A549 (cell line): Measurements from ENCODE around the gene CHD1L. TPM values are rescaled to one million over a fixed set of nuclear protein-coding genes. Genes with fewer than 3 reads are reported as not detected.
"Not testable (repeated sequence)": the region's sequence is repeated elsewhere in the genome, so short reads cannot be mapped to it uniquely, and the experiment has no call there.

ENCODE experiments used
- ATAC-seq, 2 experiments: fragments of 200-7000 bp in 1 of 2; fragments of >200 bp in 1 of 2; cut with Nextera tagmentation in 1 of 2; cut with Tn5 transposase in 1 of 2; 3 replicates each; pipeline versions ENCODE4 v1.8.0 to v1.9.1; 2018 to 2020; ENCODE audit warnings: mild to moderate bottlenecking in 1 of 2, moderate library complexity in 1 of 2
- CTCF ChIA-PET: fragments of 300-600 bp; sonication (Branson Sonifier 250); formaldehyde crosslinking; extraction: SDS; loops from one replicate; lab custom pipeline; 2021; ENCODE audit warnings: antibody characterized with exemption, inconsistent platforms; lab: Yijun Ruan, JAX
- POLR2A ChIA-PET: fragments of 350-600 bp; formaldehyde crosslinking; extraction: SDS; loops from one replicate; lab custom pipeline; 2021; ENCODE audit warnings: antibody characterized with exemption, inconsistent platforms; lab: Yijun Ruan, JAX
- DNase-seq, 2 experiments: peaks; one replicate each; pipeline versions ENCODE4 v3.0.0 to v3.0.0-alpha.2; 2011 to 2016; ENCODE audit warnings: low read depth in 1 of 2, low spot score in 1 of 2
- FAIRE-seq: peaks from 2 replicates; lab custom pipeline; 2011; peaks lifted over from hg19 to GRCh38; lab: Jason Lieb, UNC
- H3K27ac ChIP-seq, 2 experiments: fragments of >200 bp; sonication (Bioruptor Twin); formaldehyde crosslinking; 3 replicates each; pipeline ENCODE4 v1.5.1; 2016 to 2017
- H3K4me1 ChIP-seq: fragments of >200 bp; sonication (Bioruptor Twin); formaldehyde crosslinking; 3 replicates; pipeline ENCODE4 v1.6.1; 2016
- H3K4me2 ChIP-seq: fragments of >200 bp; sonication (Bioruptor Twin); formaldehyde crosslinking; 3 replicates; pipeline ENCODE4 v1.6.1; 2016
- H3K4me3 ChIP-seq: fragments of >200 bp; sonication (Bioruptor Twin); formaldehyde crosslinking; 3 replicates; pipeline ENCODE4 v1.5.1; 2016
- H3K9me3 ChIP-seq: fragments of >200 bp; sonication (Bioruptor Twin); formaldehyde crosslinking; 3 replicates; pipeline ENCODE4 v1.6.1; 2016
- BCL3 ChIP-seq: fragments of >200 bp; sonication (Bioruptor Twin); formaldehyde crosslinking; IDR thresholded peaks from 3 replicates; pipeline ENCODE4 v1.6.1; 2016
- FOSL2 ChIP-seq, 2 experiments: fragments of 450-650 bp in 1 of 2; fragments of >200 bp in 1 of 2; sonication (Bioruptor Twin) in 1 of 2; formaldehyde crosslinking; IDR thresholded peaks; 2 replicates each; pipeline versions ENCODE4 v1.5.0 to v1.6.1; 2016 to 2020; ENCODE audit warnings: mild to moderate bottlenecking in 1 of 2, moderate library complexity in 1 of 2
- JUN ChIP-seq, 2 experiments: fragments of >200 bp; sonication (Bioruptor Twin); formaldehyde crosslinking; IDR thresholded peaks; 2 replicates in 1 of 2; 3 replicates in 1 of 2; pipeline ENCODE4 v1.6.1; 2016 to 2017
- KDM5A ChIP-seq: fragments of 200-600 bp; sonication (generic); IDR thresholded peaks from 2 replicates; pipeline ENCODE4 v1.6.1; 2016; ENCODE audit warnings: antibody characterized with exemption, mild to moderate bottlenecking
- MAX ChIP-seq: IDR thresholded peaks from 2 replicates; pipeline ENCODE4 v1.6.1; 2012
- MAZ ChIP-seq: fragments of 150-350 bp; IDR thresholded peaks from 2 replicates; pipeline ENCODE4 v1.6.1; 2014; ENCODE audit warnings: antibody characterized with exemption, low read depth, low read length, borderline replicate concordance
- MYC ChIP-seq: IDR thresholded peaks from 2 replicates; pipeline ENCODE4 v1.6.1; 2012; ENCODE audit warnings: mild to moderate bottlenecking, inconsistent platforms, low read length, improper control_type of control experiment, borderline replicate concordance
- NR3C1 ChIP-seq: fragments of >200 bp; sonication (Bioruptor Twin); formaldehyde crosslinking; IDR thresholded peaks from 3 replicates; pipeline ENCODE4 v1.6.1; 2017
- PBX3 ChIP-seq: IDR thresholded peaks from 2 replicates; pipeline ENCODE4 v1.6.1; 2012
- PHF8 ChIP-seq: fragments of 200-600 bp; sonication (generic); IDR thresholded peaks from 2 replicates; pipeline ENCODE4 v1.6.1; 2016; ENCODE audit warnings: low read depth, mild to moderate bottlenecking, antibody characterized with exemption, moderate library complexity, borderline replicate concordance
- POLR2A ChIP-seq: IDR thresholded peaks from 2 replicates; pipeline ENCODE4 v1.6.1; 2012; ENCODE audit warnings: mild to moderate bottlenecking, low read length
- RAD21 ChIP-seq, 2 experiments: fragments of >200 bp in 1 of 2; sonication (Bioruptor Twin) in 1 of 2; formaldehyde crosslinking in 1 of 2; IDR thresholded peaks in 1 of 2; conservative IDR thresholded peaks in 1 of 2; 2 replicates in 1 of 2; 3 replicates in 1 of 2; pipeline ENCODE4 v1.6.1; 2012 to 2018; ENCODE audit warnings: inconsistent platforms in 1 of 2
- SMC3 ChIP-seq: fragments of >200 bp; sonication (Bioruptor Twin); formaldehyde crosslinking; IDR thresholded peaks from 3 replicates; pipeline ENCODE4 v1.6.1; 2018; ENCODE audit warnings: inconsistent platforms
- ZFP36 ChIP-seq: fragments of 450-650 bp; IDR thresholded peaks from 2 replicates; pipeline ENCODE4 v1.6.1; 2014; ENCODE audit warnings: borderline replicate concordance; ENCODE audit not compliant: partially characterized antibody
- WGBS: methylation state at CpG from one replicate; pipeline ENCODE4 v1.1.6; 2017; ENCODE audit errors: missing lambda C conversion rate; 5-methylcytosine and 5-hydroxymethylcytosine counted together
- polyA minus RNA-seq: library from RNA; depleted of rRNA, polyadenylated mRNA; stranded (reverse); fragments of >200 nt; gene quantifications from 2 replicates; pipeline ENCODE4 v1.2.3, GENCODE V29; 2011; rRNA and poly(A)+ RNA removed
- polyA plus RNA-seq, 4 experiments: library from polyadenylated mRNA; depleted of rRNA in 3 of 4; stranded (reverse); fragments of >200 nt; fragmentation: RNase III in 1 of 4; extraction: RNeasy Plus Mini Kit Qiagen cat#74134 plus additional on column Dnase treatment in 1 of 4; gene quantifications; 2 replicates in 3 of 4; 3 replicates in 1 of 4; pipeline ENCODE4 v1.2.3, GENCODE V29; 2011 to 2017
- TF ChIP-seq, protein P1 (sequence below): fragments of 250-450 bp; sonication (Bioruptor Pico); IDR thresholded peaks from 2 replicates; pipeline ENCODE4 v1.5.0; 2021; ENCODE audit warnings: mild to moderate bottlenecking, moderate library complexity, borderline replicate concordance
- TF ChIP-seq, protein P2 (sequence below): fragments of 200-600 bp; sonication (generic); IDR thresholded peaks from 2 replicates; pipeline ENCODE4 v1.6.1; 2016; ENCODE audit warnings: antibody characterized with exemption, mild to moderate bottlenecking, moderate library complexity
- TF ChIP-seq, protein P3 (sequence below): fragments of >200 bp; sonication (Bioruptor Twin); formaldehyde crosslinking; IDR thresholded peaks from 3 replicates; pipeline ENCODE4 v1.5.1; 2016

Gene CHD1L
- polyA plus RNA-seq (2011; rRNA removed) (48.4 and 61.2 TPM in 2 replicates), polyA plus RNA-seq (2017; fragmentation: RNase III; extraction: RNeasy Plus Mini Kit Qiagen cat#74134 plus additional on column Dnase treatment) (36.7 to 40.1 TPM (median 37.0 TPM) in 3 replicates), polyA minus RNA-seq (19.7 and 20.6 TPM in 2 replicates)
- polyA plus RNA-seq (2012; cell fraction: cytosol; rRNA removed), result 19.9 and 21.4 TPM in 2 replicates
- 14.8 and 22.2 TPM in 2 replicates for polyA plus RNA-seq (2012; cell fraction: nucleus; rRNA removed)

- Histone ChIP-seq H3K9me3 (no peaks in the 10 kb centered on the region), H3K27ac (peak within 1 kb of the TSS; percentile 97 to 98), H3K4me3 (peak within 1 kb of the TSS; percentile 91), H3K4me1 (peaks cover 40% of the 10 kb centered on the region), H3K4me2 (peak within 1 kb of the TSS; percentile 83)
- DNase-seq, result peak; percentile 85 to 96
- ATAC-seq, result peak; percentile 94 to 96
- FAIRE-seq, result no peak
- under 1% methylated on average over 28 of the region's 82 CpGs for WGBS
- POLR2A ChIA-PET, result interaction anchor here (0.7 to 1.8 kb wide), 8 partner anchors 10 to 158 kb away, joined by 3 to 35 read pairs (median 6); partner anchors contain the start of genes FMO5 and PRKAB2
- CTCF ChIA-PET, result interaction anchor here (0.6 to 3.7 kb wide), 56 partner anchors 8 to 650 kb away, joined by 3 to 51 read pairs (median 4); partner anchors contain the start of genes FMO5 and PRKAB2
- peak in 1 of 2 experiments; percentile 59; a peak in 3 of 5 replicates for TF ChIP-seq JUN (IDR thresholded peaks at IDR 0.05)
- TF ChIP-seq MAX, result peak; percentile 80
- TF ChIP-seq PHF8, result peak; percentile 98
- peak; percentile 83; the same call in 1 of the 2 replicates for TF ChIP-seq MAZ
- peak; percentile 94 for TF ChIP-seq SMC3
- TF ChIP-seq, protein P1, sequence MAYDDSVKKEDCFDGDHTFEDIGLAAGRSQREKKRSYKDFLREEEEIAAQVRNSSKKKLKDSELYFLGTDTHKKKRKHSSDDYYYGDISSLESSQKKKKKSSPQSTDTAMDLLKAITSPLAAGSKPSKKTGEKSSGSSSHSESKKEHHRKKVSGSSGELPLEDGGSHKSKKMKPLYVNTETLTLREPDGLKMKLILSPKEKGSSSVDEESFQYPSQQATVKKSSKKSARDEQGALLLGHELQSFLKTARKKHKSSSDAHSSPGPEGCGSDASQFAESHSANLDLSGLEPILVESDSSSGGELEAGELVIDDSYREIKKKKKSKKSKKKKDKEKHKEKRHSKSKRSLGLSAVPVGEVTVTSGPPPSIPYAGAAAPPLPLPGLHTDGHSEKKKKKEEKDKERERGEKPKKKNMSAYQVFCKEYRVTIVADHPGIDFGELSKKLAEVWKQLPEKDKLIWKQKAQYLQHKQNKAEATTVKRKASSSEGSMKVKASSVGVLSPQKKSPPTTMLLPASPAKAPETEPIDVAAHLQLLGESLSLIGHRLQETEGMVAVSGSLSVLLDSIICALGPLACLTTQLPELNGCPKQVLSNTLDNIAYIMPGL, result peak; percentile 95
- TF ChIP-seq NR3C1, result no peak
- no peak for TF ChIP-seq FOSL2 (IDR thresholded peaks at IDR 0.05)
- no peak; the same call in 1 of the 2 replicates for TF ChIP-seq FOSL2 (CRISPR knock-in tag; IDR thresholded peaks at IDR 0.05)
- no peak for TF ChIP-seq PBX3
- TF ChIP-seq RAD21 (conservative IDR thresholded peaks at IDR 0.05 in 1 of 2, IDR thresholded peaks at IDR 0.05 in 1 of 2), result peak; percentile 89 to 97
- TF ChIP-seq MYC, result peak; percentile 78
- TF ChIP-seq BCL3, result 0 out of 3 replicates have a peak, but pooled peaks have one; percentile 49
- peak; percentile 37; the same call in 1 of the 2 replicates for TF ChIP-seq KDM5A
- TF ChIP-seq, protein P2, sequence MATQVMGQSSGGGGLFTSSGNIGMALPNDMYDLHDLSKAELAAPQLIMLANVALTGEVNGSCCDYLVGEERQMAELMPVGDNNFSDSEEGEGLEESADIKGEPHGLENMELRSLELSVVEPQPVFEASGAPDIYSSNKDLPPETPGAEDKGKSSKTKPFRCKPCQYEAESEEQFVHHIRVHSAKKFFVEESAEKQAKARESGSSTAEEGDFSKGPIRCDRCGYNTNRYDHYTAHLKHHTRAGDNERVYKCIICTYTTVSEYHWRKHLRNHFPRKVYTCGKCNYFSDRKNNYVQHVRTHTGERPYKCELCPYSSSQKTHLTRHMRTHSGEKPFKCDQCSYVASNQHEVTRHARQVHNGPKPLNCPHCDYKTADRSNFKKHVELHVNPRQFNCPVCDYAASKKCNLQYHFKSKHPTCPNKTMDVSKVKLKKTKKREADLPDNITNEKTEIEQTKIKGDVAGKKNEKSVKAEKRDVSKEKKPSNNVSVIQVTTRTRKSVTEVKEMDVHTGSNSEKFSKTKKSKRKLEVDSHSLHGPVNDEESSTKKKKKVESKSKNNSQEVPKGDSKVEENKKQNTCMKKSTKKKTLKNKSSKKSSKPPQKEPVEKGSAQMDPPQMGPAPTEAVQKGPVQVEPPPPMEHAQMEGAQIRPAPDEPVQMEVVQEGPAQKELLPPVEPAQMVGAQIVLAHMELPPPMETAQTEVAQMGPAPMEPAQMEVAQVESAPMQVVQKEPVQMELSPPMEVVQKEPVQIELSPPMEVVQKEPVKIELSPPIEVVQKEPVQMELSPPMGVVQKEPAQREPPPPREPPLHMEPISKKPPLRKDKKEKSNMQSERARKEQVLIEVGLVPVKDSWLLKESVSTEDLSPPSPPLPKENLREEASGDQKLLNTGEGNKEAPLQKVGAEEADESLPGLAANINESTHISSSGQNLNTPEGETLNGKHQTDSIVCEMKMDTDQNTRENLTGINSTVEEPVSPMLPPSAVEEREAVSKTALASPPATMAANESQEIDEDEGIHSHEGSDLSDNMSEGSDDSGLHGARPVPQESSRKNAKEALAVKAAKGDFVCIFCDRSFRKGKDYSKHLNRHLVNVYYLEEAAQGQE, result 0 out of 2 replicates have a peak, but pooled peaks have one; percentile 31
- no peak for TF ChIP-seq ZFP36
- TF ChIP-seq, protein P3, sequence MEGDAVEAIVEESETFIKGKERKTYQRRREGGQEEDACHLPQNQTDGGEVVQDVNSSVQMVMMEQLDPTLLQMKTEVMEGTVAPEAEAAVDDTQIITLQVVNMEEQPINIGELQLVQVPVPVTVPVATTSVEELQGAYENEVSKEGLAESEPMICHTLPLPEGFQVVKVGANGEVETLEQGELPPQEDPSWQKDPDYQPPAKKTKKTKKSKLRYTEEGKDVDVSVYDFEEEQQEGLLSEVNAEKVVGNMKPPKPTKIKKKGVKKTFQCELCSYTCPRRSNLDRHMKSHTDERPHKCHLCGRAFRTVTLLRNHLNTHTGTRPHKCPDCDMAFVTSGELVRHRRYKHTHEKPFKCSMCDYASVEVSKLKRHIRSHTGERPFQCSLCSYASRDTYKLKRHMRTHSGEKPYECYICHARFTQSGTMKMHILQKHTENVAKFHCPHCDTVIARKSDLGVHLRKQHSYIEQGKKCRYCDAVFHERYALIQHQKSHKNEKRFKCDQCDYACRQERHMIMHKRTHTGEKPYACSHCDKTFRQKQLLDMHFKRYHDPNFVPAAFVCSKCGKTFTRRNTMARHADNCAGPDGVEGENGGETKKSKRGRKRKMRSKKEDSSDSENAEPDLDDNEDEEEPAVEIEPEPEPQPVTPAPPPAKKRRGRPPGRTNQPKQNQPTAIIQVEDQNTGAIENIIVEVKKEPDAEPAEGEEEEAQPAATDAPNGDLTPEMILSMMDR, result peak; percentile 90
- peak; percentile 54 for TF ChIP-seq POLR2A
- TF ChIP-seq, all 56 proteins: peak for 13
These were observed at the start of gene CHD1L for GRCh38 chr1:147242449-147243227. TSS of gene CHD1L (plus strand) at chr1:147242684. CDS start at chr1:147242704, 20 bp downstream.

DNA sequence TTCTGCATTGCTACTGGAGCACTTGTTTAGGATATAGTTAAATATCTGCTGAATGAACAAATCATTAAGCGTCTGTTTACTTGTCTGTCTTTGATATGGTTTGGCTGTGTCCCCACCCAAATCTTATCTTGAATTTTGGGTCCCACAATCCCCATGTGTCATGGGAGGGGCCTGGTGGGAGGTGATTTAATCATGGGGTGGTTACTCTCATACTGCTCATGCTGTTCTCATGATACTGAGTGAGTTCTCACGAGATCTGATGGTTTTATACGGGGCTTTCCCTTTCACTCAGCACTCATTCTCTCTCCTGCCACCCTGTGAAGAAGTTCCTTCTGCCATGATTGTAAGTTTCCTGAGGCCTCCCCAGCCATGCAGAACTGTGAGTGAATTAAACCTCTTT, 45.2 kb upstream of the CHD1L start:
- H3K9me3 ChIP-seq, POLR2A ChIA-PET, CTCF ChIA-PET, H3K27ac ChIP-seq, DNase-seq, H3K4me2 ChIP-seq, H3K4me1 ChIP-seq, FAIRE-seq, ATAC-seq, H3K4me3 ChIP-seq: not testable (repeated sequence)
- 46% methylated on average over 3 of the region's 3 CpGs for WGBS
